Endothelial cell of umbilical vein (primary cell): Measurements from ENCODE around the gene TSSC4. TPM values are rescaled to one million over a fixed set of nuclear protein-coding genes. Genes with fewer than 3 reads are reported as not detected.

ENCODE experiments used
- BruUV-seq: library from RNA; stranded (reverse); fragments of 400-500 nt; replicated peaks from 2 replicates; lab custom pipeline; 2021; lab: Mats Ljungman, UMichigan
- CTCF ChIA-PET: fragments of 300-600, 350-600 bp; sonication (Branson Sonifier 250); formaldehyde crosslinking; loops from one replicate; lab custom pipeline; 2021; ENCODE audit warnings: antibody characterized with exemption, inconsistent platforms; lab: Charles Lee
- POLR2A ChIA-PET: fragments of 300-600, 350-600 bp; sonication (Branson Sonifier 250); formaldehyde crosslinking; loops from one replicate; lab custom pipeline; 2021; ENCODE audit warnings: antibody characterized with exemption, inconsistent platforms; lab: Charles Lee
- DNase-seq: peaks from one replicate; pipeline ENCODE4 v3.0.0-alpha.2; 2011; ENCODE audit warnings: low read depth, low spot score
- FAIRE-seq: peaks from 2 replicates; lab custom pipeline; 2011; peaks lifted over from hg19 to GRCh38; lab: Jason Lieb, UNC
- H2AFZ ChIP-seq: 2 replicates; pipeline ENCODE4 v1.6.0; 2012; ENCODE audit warnings: low read depth, low read length, control low read depth, inconsistent platforms
- H3K27ac ChIP-seq: 2 replicates; pipeline ENCODE4 v1.5.1; 2011; ENCODE audit warnings: low read depth, mild to moderate bottlenecking, control low read depth, low read length, moderate library complexity; ENCODE audit not compliant: insufficient read depth
- H3K27me3 ChIP-seq, 2 experiments: 2 replicates each; pipeline versions ENCODE4 v1.6.0 to v1.6.1; 2011; ENCODE audit warnings: low read length in 2 of 2, mixed read lengths in 1 of 2; ENCODE audit not compliant: control insufficient read depth in 2 of 2, insufficient read depth in 2 of 2
- H3K36me3 ChIP-seq, 2 experiments: 2 replicates in 1 of 2; 3 replicates in 1 of 2; pipeline ENCODE4 v1.5.1; 2011; ENCODE audit warnings: low read length in 2 of 2, mild to moderate bottlenecking in 1 of 2, moderate library complexity in 1 of 2; ENCODE audit not compliant: control insufficient read depth in 2 of 2, insufficient read depth in 2 of 2; ENCODE audit errors: extremely low read depth in 1 of 2
- H3K4me1 ChIP-seq: 3 replicates; pipeline ENCODE4 v1.5.1; 2011; ENCODE audit warnings: mild to moderate bottlenecking, low read length; ENCODE audit not compliant: control insufficient read depth, insufficient read depth; ENCODE audit errors: extremely low read depth
- H3K4me2 ChIP-seq: 2 replicates; pipeline ENCODE4 v1.6.1; 2011; ENCODE audit warnings: low read length, control low read depth, mixed read lengths; ENCODE audit not compliant: insufficient read depth
- H3K4me3 ChIP-seq, 3 experiments: fragments of 200-600 bp in 1 of 3; sonication (generic), shearing (Covaris generic) in 1 of 3; replicated peaks in 1 of 3; 2 replicates each; pipeline ENCODE4 v1.5.1; 2011 to 2016; ENCODE audit warnings: control low read depth in 3 of 3, low read length in 3 of 3, mild to moderate bottlenecking in 2 of 3, inconsistent platforms in 1 of 3, low read depth in 1 of 3, moderate library complexity in 1 of 3; ENCODE audit not compliant: insufficient read depth in 1 of 3
- H3K79me2 ChIP-seq: 2 replicates; pipeline ENCODE4 v1.6.0; 2012; ENCODE audit warnings: low read length, inconsistent platforms; ENCODE audit not compliant: control insufficient read depth, insufficient read depth
- H3K9ac ChIP-seq: replicated peaks from 2 replicates; pipeline ENCODE3; 2011; ENCODE audit warnings: low read length, control low read depth; ENCODE audit not compliant: insufficient read depth; ENCODE audit errors: extremely low read depth
- H3K9me1 ChIP-seq: replicated peaks from 3 replicates; pipeline ENCODE4 v1.6.0; 2011; ENCODE audit warnings: mild to moderate bottlenecking, low read length; ENCODE audit not compliant: control insufficient read depth, insufficient read depth; ENCODE audit errors: extremely low read depth
- H3K9me3 ChIP-seq: replicated peaks from 2 replicates; pipeline ENCODE4 v1.5.1; 2012; ENCODE audit warnings: low read length, inconsistent platforms; ENCODE audit not compliant: control insufficient read depth, insufficient read depth
- H4K20me1 ChIP-seq: replicated peaks from 2 replicates; pipeline ENCODE3; 2011; ENCODE audit warnings: mild to moderate bottlenecking, low read length; ENCODE audit not compliant: control insufficient read depth, insufficient read depth; ENCODE audit errors: extremely low read depth
- EZH2 ChIP-seq: IDR thresholded peaks from 2 replicates; pipeline ENCODE4 v1.6.1; 2012; ENCODE audit warnings: borderline replicate concordance, low read depth, mild to moderate bottlenecking, moderate library complexity, low read length, inconsistent platforms; ENCODE audit not compliant: severe bottlenecking
- FOS ChIP-seq: IDR thresholded peaks from 2 replicates; pipeline ENCODE4 v1.6.1; 2011; ENCODE audit warnings: mild to moderate bottlenecking, low read length, moderate library complexity, borderline replicate concordance; ENCODE audit not compliant: insufficient read depth
- GATA2 ChIP-seq: IDR thresholded peaks from 2 replicates; pipeline ENCODE4 v1.7.0; 2011; ENCODE audit warnings: low read depth, mild to moderate bottlenecking, moderate library complexity, mixed read lengths, low read length; ENCODE audit not compliant: insufficient read length, insufficient read depth
- JUN ChIP-seq: IDR thresholded peaks from 2 replicates; pipeline ENCODE4 v1.6.1; 2011; ENCODE audit warnings: borderline replicate concordance, low read depth; ENCODE audit not compliant: insufficient read length, insufficient read depth
- MYC ChIP-seq: IDR thresholded peaks from one replicate; pipeline ENCODE4 v1.6.1; 2011; ENCODE audit warnings: mild to moderate bottlenecking, low read depth, low read length
- POLR2A ChIP-seq: IDR thresholded peaks from 2 replicates; pipeline ENCODE4 v1.6.1; 2012; ENCODE audit warnings: low read depth, mild to moderate bottlenecking, control low read depth, low read length
- POLR2AphosphoS5 ChIP-seq: IDR thresholded peaks from 2 replicates; pipeline ENCODE4 v1.6.1; 2012; ENCODE audit warnings: low read depth, mild to moderate bottlenecking, control low read depth, low read length, moderate library complexity; ENCODE audit not compliant: insufficient read depth
- dilution Hi-C: fragments of 300-500 bp; cut with MboI; formaldehyde crosslinking; loops from one replicate; pipeline ENCODE4 v1.15.0; 2019; ENCODE audit warnings: low sequenced_read_pairs; ENCODE audit not compliant: extremely low pct_ligation_motif_present
- intact Hi-C: fragments of 100-400 bp; cut with micrococcal nuclease; formaldehyde crosslinking; loops from one replicate; pipeline ENCODE4 v1.10.0; 2022
- polyA plus RNA-seq, 4 experiments: library from polyadenylated mRNA; depleted of rRNA in 3 of 4; stranded (reverse) in 3 of 4; unstranded in 1 of 4; fragments of >200 nt; gene quantifications; 2 replicates each; pipeline versions ENCODE4 v1.2.1 to v1.2.3, GENCODE V29; 2011 to 2012; ENCODE audit warnings: missing spikeins in 1 of 4
- total RNA-seq: library from RNA; stranded (reverse); gene quantifications from 2 replicates; pipeline ENCODE4 v1.2.3, GENCODE V29; 2021
- TF ChIP-seq, protein P1 (sequence below), 2 donors: IDR thresholded peaks; 1 replicate in 1 of 2; 2 replicates in 1 of 2; pipeline ENCODE4 v1.5.1; 2011; ENCODE audit warnings: low read length in 2 of 2, mild to moderate bottlenecking in 2 of 2, moderate library complexity in 2 of 2, control low read depth in 1 of 2, inconsistent platforms in 1 of 2, low read depth in 1 of 2; ENCODE audit not compliant: insufficient read depth in 1 of 2; ENCODE audit errors: extremely low read depth in 1 of 2
- TF ChIP-seq, protein P2 (sequence below): IDR thresholded peaks from 2 replicates; pipeline ENCODE4 v1.6.1; 2011; ENCODE audit not compliant: insufficient read depth, insufficient read length

TSSC4 gene
- total and polyA plus RNA-seq, 2 donors (not counting 3 experiments of a cell fraction or from before 2014, with no cell fraction given), result 42.7 to 59.6 TPM

DNA sequence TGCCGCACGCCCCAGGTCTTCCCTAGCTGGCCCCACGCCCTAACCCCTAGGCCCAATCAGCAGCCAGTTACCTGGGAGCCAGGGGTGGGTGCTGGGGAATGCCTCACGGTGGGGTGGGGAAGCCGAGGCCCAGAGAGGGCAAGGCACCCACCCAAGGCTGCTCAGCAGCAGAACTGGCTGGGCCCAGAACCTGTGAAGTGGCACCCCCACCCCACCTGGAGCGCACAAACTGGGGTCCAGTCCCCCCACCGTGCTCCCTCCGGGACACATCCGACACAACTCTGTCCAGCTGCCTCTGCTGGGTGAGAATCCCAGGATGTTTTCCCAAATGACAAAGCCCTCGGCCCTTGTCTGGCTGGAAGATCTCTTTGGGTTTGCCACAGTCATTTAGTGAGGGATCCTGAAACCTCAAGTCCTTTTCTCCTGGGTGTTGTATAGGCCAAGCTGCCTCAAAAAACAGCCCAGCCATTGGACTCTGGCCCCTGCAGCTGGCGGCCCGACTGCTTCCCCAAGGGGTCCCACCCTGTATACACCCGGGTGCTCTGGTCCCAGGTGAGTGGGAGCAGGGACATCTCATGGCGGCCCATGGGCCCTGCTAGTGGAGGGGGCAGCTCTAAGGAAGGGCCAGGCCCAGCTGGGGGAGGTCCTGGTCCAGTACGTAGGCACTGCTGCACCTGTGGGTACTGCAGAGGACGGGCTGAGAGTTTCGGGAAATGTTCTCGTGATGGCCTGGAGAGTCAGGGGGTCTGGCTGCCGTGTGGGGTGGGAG, 20.9 kb downstream of the TSSC4 start:
- POLR2A ChIA-PET, result interaction anchor here (1.6 kb wide), 1 partner anchor 116 kb away, joined by 7 read pairs; no protein-coding TSS in a partner anchor

More for the DNA sequence above, 20.9 kb downstream of the TSSC4 start:
- H3K27ac ChIP-seq, result no peak overlapping the region
- CTCF ChIA-PET, result interaction anchor here (0.6 to 10.1 kb wide), 33 partner anchors 10 to 506 kb away, joined by 3 to 829 read pairs (median 5); partner anchors contain the start of genes C11orf21, CD81, TSPAN32 and TSSC4
- no peak overlapping the region for H3K4me3 ChIP-seq
- H3K79me2 ChIP-seq, result no peaks in the 10 kb centered on the region
- H3K9me3 ChIP-seq, result no peaks in the 10 kb centered on the region
- dilution Hi-C loops, result no loop called here
- no peaks in the 10 kb centered on the region for H3K4me1 ChIP-seq
- no peak overlapping the region for H2AFZ ChIP-seq
- no TSS peak for BruUV-seq
- H3K36me3 ChIP-seq, result no peaks in the 10 kb centered on the region
- no peaks in the 10 kb centered on the region for H4K20me1 ChIP-seq
- H3K9ac ChIP-seq, result no peak overlapping the region
- no peak overlapping the region for H3K4me2 ChIP-seq
- DNase-seq, result no peak
- no peak for FAIRE-seq
- H3K9me1 ChIP-seq, result no peaks in the 10 kb centered on the region
- H3K27me3 ChIP-seq, result no peaks in the 10 kb centered on the region
- intact Hi-C loops, result no loop called here
- no peak for TF ChIP-seq POLR2AphosphoS5
- TF ChIP-seq GATA2, result no peak
- TF ChIP-seq FOS, result no peak
- TF ChIP-seq EZH2, result no peak
- TF ChIP-seq JUN, result no peak
- TF ChIP-seq MYC, result no peak
- TF ChIP-seq POLR2A, result no peak
- TF ChIP-seq, protein P1, sequence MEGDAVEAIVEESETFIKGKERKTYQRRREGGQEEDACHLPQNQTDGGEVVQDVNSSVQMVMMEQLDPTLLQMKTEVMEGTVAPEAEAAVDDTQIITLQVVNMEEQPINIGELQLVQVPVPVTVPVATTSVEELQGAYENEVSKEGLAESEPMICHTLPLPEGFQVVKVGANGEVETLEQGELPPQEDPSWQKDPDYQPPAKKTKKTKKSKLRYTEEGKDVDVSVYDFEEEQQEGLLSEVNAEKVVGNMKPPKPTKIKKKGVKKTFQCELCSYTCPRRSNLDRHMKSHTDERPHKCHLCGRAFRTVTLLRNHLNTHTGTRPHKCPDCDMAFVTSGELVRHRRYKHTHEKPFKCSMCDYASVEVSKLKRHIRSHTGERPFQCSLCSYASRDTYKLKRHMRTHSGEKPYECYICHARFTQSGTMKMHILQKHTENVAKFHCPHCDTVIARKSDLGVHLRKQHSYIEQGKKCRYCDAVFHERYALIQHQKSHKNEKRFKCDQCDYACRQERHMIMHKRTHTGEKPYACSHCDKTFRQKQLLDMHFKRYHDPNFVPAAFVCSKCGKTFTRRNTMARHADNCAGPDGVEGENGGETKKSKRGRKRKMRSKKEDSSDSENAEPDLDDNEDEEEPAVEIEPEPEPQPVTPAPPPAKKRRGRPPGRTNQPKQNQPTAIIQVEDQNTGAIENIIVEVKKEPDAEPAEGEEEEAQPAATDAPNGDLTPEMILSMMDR (IDR thresholded peaks at IDR 0.05; ENCODE audit: extremely low read depth in 1 of 2, insufficient read depth in 1 of 2, low read depth in 1 of 2, low read length in 2 of 2), result no peak
- TF ChIP-seq, protein P2, sequence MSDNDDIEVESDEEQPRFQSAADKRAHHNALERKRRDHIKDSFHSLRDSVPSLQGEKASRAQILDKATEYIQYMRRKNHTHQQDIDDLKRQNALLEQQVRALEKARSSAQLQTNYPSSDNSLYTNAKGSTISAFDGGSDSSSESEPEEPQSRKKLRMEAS, result no peak
